Mucosa of rectum (tissue), 2 donors: ENCODE results near the gene TALDO1.

Source experiments
- H3K27ac ChIP-seq, 2 donors: one replicate each; pipeline ENCODE4 v1.7.0; 2013; ENCODE audit warnings: inconsistent platforms in 2 of 2, low read depth in 2 of 2, low read length in 2 of 2
- H3K27me3 ChIP-seq, 2 donors: one replicate each; pipeline ENCODE4 v1.7.0; 2013; ENCODE audit warnings: low read length in 2 of 2; ENCODE audit not compliant: control insufficient read depth in 2 of 2, insufficient read depth in 2 of 2
- H3K36me3 ChIP-seq, 2 donors: one replicate each; pipeline ENCODE4 v1.7.0; 2013; ENCODE audit warnings: low read length in 2 of 2; ENCODE audit not compliant: control insufficient read depth in 2 of 2, insufficient read depth in 2 of 2
- H3K4me1 ChIP-seq, 2 donors: one replicate each; pipeline ENCODE4 v1.7.0; 2013; ENCODE audit warnings: low read length in 2 of 2, mild to moderate bottlenecking in 1 of 2; ENCODE audit not compliant: control insufficient read depth in 2 of 2, insufficient read depth in 2 of 2
- H3K4me3 ChIP-seq, 2 donors: one replicate each; pipeline ENCODE4 v1.7.0; 2013; ENCODE audit warnings: low read length in 2 of 2
- H3K9ac ChIP-seq, 2 donors: one replicate each; pipeline ENCODE4 v1.7.0; 2013; ENCODE audit warnings: low read length in 2 of 2, low read depth in 1 of 2, mild to moderate bottlenecking in 1 of 2
- H3K9me3 ChIP-seq, 2 donors: one replicate each; pipeline ENCODE4 v1.7.0; 2013; ENCODE audit warnings: low read length in 2 of 2; ENCODE audit not compliant: control insufficient read depth in 2 of 2
- donor health status: healthy.
- donor health status: Normal muscosa, but diverticular disease.

TALDO1 gene

GRCh38 chr11:769887-770641 is 22.8 kb downstream of the TALDO1 start:
- peaks cover 0 to 2% of the 10 kb centered on the region in 2 donors for H3K4me1 ChIP-seq
- no peak overlapping the region for H3K4me3 ChIP-seq
- H3K9me3 ChIP-seq, result no peaks in the 10 kb centered on the region
- peaks cover 34 to 39% of the 10 kb centered on the region in 2 donors for H3K36me3 ChIP-seq
- no peak overlapping the region for H3K27ac ChIP-seq
- H3K9ac ChIP-seq, result no peak overlapping the region
- H3K27me3 ChIP-seq, result no peaks in the 10 kb centered on the region

- no peak overlapping the region for H3K4me3 ChIP-seq
- no peaks in the 10 kb centered on the region for H3K27me3 ChIP-seq
- peaks cover 0 to 8% of the 10 kb centered on the region in 2 donors for H3K4me1 ChIP-seq
- H3K9me3 ChIP-seq, result no peaks in the 10 kb centered on the region
- peaks cover 31 to 38% of the 10 kb centered on the region in 2 donors for H3K36me3 ChIP-seq
- no peak overlapping the region for H3K27ac ChIP-seq
- no peak overlapping the region for H3K9ac ChIP-seq
These were observed 23.7 kb downstream of the TALDO1 start for GRCh38 chr11:770642-771616.

GRCh38 chr11:771617-772204 is 24.4 kb downstream of the TALDO1 start:
- H3K9ac ChIP-seq, result no peak overlapping the region

GRCh38 chr11:772429-773390 is 25.4 kb downstream of the TALDO1 start:
- no peak overlapping the region for H3K27ac ChIP-seq
- H3K36me3 ChIP-seq, result peaks cover 22 to 26% of the 10 kb centered on the region in 2 donors
- H3K4me3 ChIP-seq, result no peak overlapping the region
- H3K4me1 ChIP-seq, result peaks cover 7 to 15% of the 10 kb centered on the region in 2 donors
- no peak overlapping the region for H3K9ac ChIP-seq
- H3K27me3 ChIP-seq, result no peaks in the 10 kb centered on the region
- H3K9me3 ChIP-seq, result no peaks in the 10 kb centered on the region

More at GRCh38 chr11:771617-772204, 24.4 kb downstream of the TALDO1 start:
- no peak overlapping the region for H3K4me3 ChIP-seq
- H3K27ac ChIP-seq, result no peak overlapping the region
- no peaks in the 10 kb centered on the region for H3K27me3 ChIP-seq
- no peaks in the 10 kb centered on the region for H3K9me3 ChIP-seq
- H3K36me3 ChIP-seq, result peaks cover 26 to 31% of the 10 kb centered on the region in 2 donors
- H3K4me1 ChIP-seq, result peaks cover 7 to 15% of the 10 kb centered on the region in 2 donors

GRCh38 chr11:773425-773824 is 26.2 kb downstream of the TALDO1 start:
- peaks cover 22 to 26% of the 10 kb centered on the region in 2 donors for H3K36me3 ChIP-seq
- H3K4me3 ChIP-seq, result no peak overlapping the region
- H3K27me3 ChIP-seq, result no peaks in the 10 kb centered on the region
- H3K27ac ChIP-seq, result no peak overlapping the region
- no peaks in the 10 kb centered on the region for H3K9me3 ChIP-seq
- no peak overlapping the region for H3K9ac ChIP-seq
- H3K4me1 ChIP-seq, result peaks cover 13 to 21% of the 10 kb centered on the region in 2 donors

GRCh38 chr11:773830-774229 is 26.6 kb downstream of the TALDO1 start:
- H3K9ac ChIP-seq, result no peak overlapping the region
- no peaks in the 10 kb centered on the region for H3K9me3 ChIP-seq
- H3K27me3 ChIP-seq, result no peaks in the 10 kb centered on the region
- peaks cover 22 to 26% of the 10 kb centered on the region in 2 donors for H3K36me3 ChIP-seq
- no peak overlapping the region for H3K4me3 ChIP-seq
- no peak overlapping the region for H3K27ac ChIP-seq
- H3K4me1 ChIP-seq, result peaks cover 14 to 21% of the 10 kb centered on the region in 2 donors

GRCh38 chr11:774873-775592 is 27.8 kb downstream of the TALDO1 start:
- no peaks in the 10 kb centered on the region for H3K9me3 ChIP-seq
- peaks cover 14 to 21% of the 10 kb centered on the region in 2 donors for H3K4me1 ChIP-seq
- no peak overlapping the region for H3K4me3 ChIP-seq
- peaks cover 19 to 24% of the 10 kb centered on the region in 2 donors for H3K36me3 ChIP-seq
- no peaks in the 10 kb centered on the region for H3K27me3 ChIP-seq
- no peak overlapping the region for H3K27ac ChIP-seq
- H3K9ac ChIP-seq, result no peak overlapping the region

- H3K9me3 ChIP-seq, result no peaks in the 10 kb centered on the region
- H3K9ac ChIP-seq, result peak overlapping the region; percentile 66 to 91
- peaks cover 10 to 14% of the 10 kb centered on the region in 2 donors for H3K36me3 ChIP-seq
- H3K4me3 ChIP-seq, result peak overlapping the region; percentile 74 to 80
- no peaks in the 10 kb centered on the region for H3K27me3 ChIP-seq
- H3K27ac ChIP-seq, result no peak overlapping the region
- H3K4me1 ChIP-seq, result peaks cover 14 to 21% of the 10 kb centered on the region in 2 donors
These were observed 28.9 kb downstream of the TALDO1 start for GRCh38 chr11:776263-776560.
